Keratinocyte (primary cell): ENCODE measurements around the gene IL1RAP. TPM values are rescaled to one million over a fixed set of nuclear protein-coding genes. Genes with fewer than 3 reads are reported as not detected.

ENCODE experiments used
- DNase-seq: peaks from one replicate; pipeline ENCODE4 v3.0.0-alpha.2; 2011; ENCODE audit warnings: low read depth, missing footprints, low spot score
- FAIRE-seq: peaks from 2 replicates; lab custom pipeline; 2011; peaks lifted over from hg19 to GRCh38; lab: Jason Lieb, UNC
- H2AFZ ChIP-seq: 2 replicates; pipeline ENCODE4 v1.6.0; 2012; ENCODE audit warnings: low read length, control low read depth, inconsistent platforms; ENCODE audit not compliant: control insufficient read depth
- H3K27ac ChIP-seq: 2 replicates; pipeline ENCODE4 v1.5.1; 2011; ENCODE audit warnings: low read length; ENCODE audit not compliant: control insufficient read depth, insufficient read depth
- H3K27me3 ChIP-seq: 3 replicates; pipeline ENCODE4 v1.6.0; 2011; ENCODE audit warnings: low read length; ENCODE audit not compliant: control insufficient read depth, insufficient read depth; ENCODE audit errors: extremely low read depth
- H3K36me3 ChIP-seq, 2 experiments: 2 replicates in 1 of 2; 3 replicates in 1 of 2; pipeline ENCODE4 v1.5.1; 2011; ENCODE audit warnings: low read length in 2 of 2, mild to moderate bottlenecking in 1 of 2; ENCODE audit not compliant: control insufficient read depth in 2 of 2, insufficient read depth in 2 of 2; ENCODE audit errors: extremely low read depth in 1 of 2
- H3K4me1 ChIP-seq: 3 replicates; pipeline ENCODE4 v1.5.1; 2011; ENCODE audit warnings: low read length; ENCODE audit not compliant: control insufficient read depth, insufficient read depth; ENCODE audit errors: extremely low read depth
- H3K4me2 ChIP-seq: 3 replicates; pipeline ENCODE4 v1.6.0; 2011; ENCODE audit warnings: low read depth, low read length; ENCODE audit not compliant: control insufficient read depth, insufficient read depth; ENCODE audit errors: extremely low read depth
- H3K4me3 ChIP-seq, 3 experiments: fragments of 200-600 bp in 1 of 3; sonication (generic) in 1 of 3; 2 replicates in 2 of 3; 3 replicates in 1 of 3; pipeline ENCODE4 v1.5.1; 2011 to 2016; ENCODE audit warnings: low read length in 3 of 3, mild to moderate bottlenecking in 3 of 3, control low read depth in 2 of 3, inconsistent platforms in 1 of 3, low read depth in 1 of 3, mixed read lengths in 1 of 3, mixed run types in 1 of 3, moderate library complexity in 1 of 3; ENCODE audit not compliant: control insufficient read depth in 2 of 3, insufficient read depth in 2 of 3; ENCODE audit errors: extremely low read depth in 1 of 3
- H3K79me2 ChIP-seq: 2 replicates; pipeline ENCODE4 v1.6.0; 2012; ENCODE audit warnings: low read length; ENCODE audit not compliant: control insufficient read depth, insufficient read depth
- H3K9ac ChIP-seq: 3 replicates; pipeline ENCODE4 v1.6.0; 2011; ENCODE audit warnings: low read length; ENCODE audit not compliant: control insufficient read depth, insufficient read depth; ENCODE audit errors: extremely low read depth
- H3K9me1 ChIP-seq: 3 replicates; pipeline ENCODE4 v1.6.0; 2011; ENCODE audit warnings: low read length; ENCODE audit not compliant: control insufficient read depth, insufficient read depth; ENCODE audit errors: extremely low read depth
- H3K9me3 ChIP-seq: 2 replicates; pipeline ENCODE4 v1.5.1; 2012; ENCODE audit warnings: low read depth, low read length; ENCODE audit not compliant: control insufficient read depth
- H4K20me1 ChIP-seq: 3 replicates; pipeline ENCODE4 v1.6.0; 2011; ENCODE audit warnings: low read length; ENCODE audit not compliant: control insufficient read depth, insufficient read depth; ENCODE audit errors: extremely low read depth
- CTCF ChIP-seq, 3 experiments: IDR thresholded peaks in 1 of 3; conservative IDR thresholded peaks in 1 of 3; optimal IDR thresholded peaks in 1 of 3; 2 replicates in 2 of 3; 3 replicates in 1 of 3; pipeline versions ENCODE3 to v1.5.1; 2011; ENCODE audit warnings: low read length in 3 of 3, mild to moderate bottlenecking in 3 of 3, moderate library complexity in 2 of 3, control low read depth in 1 of 3, inconsistent platforms in 1 of 3; ENCODE audit not compliant: insufficient read depth in 2 of 3; ENCODE audit errors: extremely low read depth in 1 of 3
- EZH2 ChIP-seq: IDR thresholded peaks from one replicate; pipeline ENCODE4 v1.6.1; 2012; ENCODE audit warnings: inconsistent platforms, mild to moderate bottlenecking, low read length, moderate library complexity
- dilution Hi-C: fragments of 300-500 bp; cut with MboI; formaldehyde crosslinking; loops from one replicate; pipeline ENCODE4 v1.7.0; 2020; ENCODE audit warnings: low sequenced_read_pairs; ENCODE audit not compliant: extremely low pct_ligation_motif_present
- polyA plus RNA-seq, 5 experiments: library from polyadenylated mRNA; depleted of rRNA in 3 of 5; stranded (reverse) in 3 of 5; stranded (forward) in 1 of 5; unstranded in 1 of 5; fragments of >200 nt; gene quantifications; 1 replicate in 1 of 5; 2 replicates in 3 of 5; 3 replicates in 1 of 5; pipeline versions ENCODE4 v1.2.1 to v1.2.3, GENCODE V29; 2011 to 2012; ENCODE audit warnings: missing spikeins in 2 of 5, low read depth in 1 of 5, low replicate concordance in 1 of 5

IL1RAP gene
- polyA plus RNA-seq, 1 donor (not counting 4 experiments of a cell fraction or from before 2014, with no cell fraction given), result 69.7 TPM

GRCh38 chr3:190522621-190523222 lies 8.8 kb downstream of the IL1RAP start:
- Histone ChIP-seq H3K27ac (no peak overlapping the region), H3K9me1 (no peaks in the 10 kb centered on the region), H3K4me2 (no peak overlapping the region), H3K9ac (no peak overlapping the region), H2AFZ (no peak overlapping the region), H4K20me1 (no peaks in the 10 kb centered on the region), H3K27me3 (no peaks in the 10 kb centered on the region), H3K79me2 (peaks cover 99% of the 10 kb centered on the region), H3K9me3 (no peaks in the 10 kb centered on the region), H3K4me1 (peaks cover 39% of the 10 kb centered on the region), H3K36me3 (peaks cover 5 to 23% of the 10 kb centered on the region in 2 experiments), H3K4me3 (no peak overlapping the region)
- FAIRE-seq, result peak; percentile 26
- dilution Hi-C loops, result no loop called here
- DNase-seq, result no peak
- no peak for TF ChIP-seq CTCF (optimal IDR thresholded peaks at IDR 0.05 in 1 of 3, IDR thresholded peaks at IDR 0.05 in 1 of 3, conservative IDR thresholded peaks at IDR 0.05 in 1 of 3; ENCODE audit: extremely low read depth in 1 of 3, insufficient read depth in 2 of 3, low read length in 3 of 3)
- no peak for TF ChIP-seq EZH2

- Histone ChIP-seq H3K4me2 (no peak overlapping the region), H4K20me1 (no peaks in the 10 kb centered on the region), H3K36me3 (peaks cover 7 to 12% of the 10 kb centered on the region in 2 experiments), H3K4me3 (no peak overlapping the region), H3K79me2 (peaks cover 92% of the 10 kb centered on the region), H3K9me3 (no peaks in the 10 kb centered on the region), H2AFZ (no peak overlapping the region), H3K27me3 (no peaks in the 10 kb centered on the region), H3K4me1 (peaks cover 36% of the 10 kb centered on the region), H3K9ac (no peak overlapping the region), H3K9me1 (no peaks in the 10 kb centered on the region), H3K27ac (peak overlapping the region; percentile 37)
- dilution Hi-C loops, result no loop called here
- FAIRE-seq (no peak), DNase-seq (no peak)
- TF ChIP-seq CTCF (optimal IDR thresholded peaks at IDR 0.05 in 1 of 3, IDR thresholded peaks at IDR 0.05 in 1 of 3, conservative IDR thresholded peaks at IDR 0.05 in 1 of 3; ENCODE audit: extremely low read depth in 1 of 3, insufficient read depth in 2 of 3, low read length in 3 of 3), result no peak
- no peak for TF ChIP-seq EZH2
Measured at GRCh38 chr3:190524942-190525341, 11.1 kb downstream of the IL1RAP start.
